Measurements from ENCODE around the gene ACIN1. TPM values are rescaled to one million over a fixed set of nuclear protein-coding genes. Genes with fewer than 3 reads are reported as not detected.

The ACIN1 gene
- total and polyA plus RNA-seq, 2 experiments from 2014 or later, result 76.1 to 172 TPM

DNA sequence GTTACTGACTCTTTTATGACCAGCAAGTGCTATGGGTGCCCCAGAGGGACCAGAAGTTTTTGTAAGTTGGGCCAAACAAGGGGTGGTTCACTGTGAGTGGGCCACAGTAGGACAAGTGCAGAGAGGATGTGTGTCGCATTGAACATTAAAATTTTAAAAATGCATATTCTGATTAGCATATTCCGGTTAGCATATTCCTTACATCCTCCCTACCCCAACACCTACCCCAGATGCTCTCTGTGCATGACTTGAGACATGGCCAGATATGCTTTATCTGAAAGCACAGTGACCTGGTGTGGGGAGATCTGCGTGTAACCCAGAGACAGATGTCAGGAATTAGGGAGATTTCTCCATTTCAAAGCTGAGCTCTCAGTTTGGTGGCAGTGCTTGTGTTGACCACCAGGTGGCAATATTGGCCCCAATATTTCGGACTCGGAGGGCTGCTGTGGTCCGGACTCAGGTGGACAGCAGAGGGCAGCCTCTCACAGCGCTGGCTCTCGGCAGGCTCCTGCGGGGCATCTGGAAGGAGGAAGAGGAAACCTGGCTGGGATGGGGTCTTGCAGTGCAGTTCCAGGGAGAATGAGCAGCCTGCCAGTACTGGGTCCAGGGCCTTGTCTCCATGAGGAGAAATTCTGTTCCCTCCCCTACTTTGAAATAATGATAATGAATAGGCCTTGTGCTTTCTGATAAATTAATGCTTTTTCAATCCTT lies 25.8 kb upstream of the ACIN1 start:
- no peaks in the 10 kb centered on the region; the same call in 1 of the 2 replicates for H3F3A ChIP-seq (replicated peaks; ENCODE audit: low read depth)
- ATAC-seq (peak; percentile 87), DNase-seq (ENCODE audit: low spot score) (peak; percentile 95)
- H3K27ac ChIP-seq (ENCODE audit: low read depth), result no peak overlapping the region
- H3K36me3 Mint-ChIP-seq (ENCODE audit: low read depth), result no peaks in the 10 kb centered on the region; the same call in 1 of the 3 replicates
- peaks cover 40% of the 10 kb centered on the region for H3K4me1 ChIP-seq (ENCODE audit: insufficient read depth)
- peaks cover 22% of the 10 kb centered on the region for H3K27me3 Mint-ChIP-seq (ENCODE audit: insufficient read depth, low read depth, poor library complexity)
- TF ChIP-seq, protein P1, sequence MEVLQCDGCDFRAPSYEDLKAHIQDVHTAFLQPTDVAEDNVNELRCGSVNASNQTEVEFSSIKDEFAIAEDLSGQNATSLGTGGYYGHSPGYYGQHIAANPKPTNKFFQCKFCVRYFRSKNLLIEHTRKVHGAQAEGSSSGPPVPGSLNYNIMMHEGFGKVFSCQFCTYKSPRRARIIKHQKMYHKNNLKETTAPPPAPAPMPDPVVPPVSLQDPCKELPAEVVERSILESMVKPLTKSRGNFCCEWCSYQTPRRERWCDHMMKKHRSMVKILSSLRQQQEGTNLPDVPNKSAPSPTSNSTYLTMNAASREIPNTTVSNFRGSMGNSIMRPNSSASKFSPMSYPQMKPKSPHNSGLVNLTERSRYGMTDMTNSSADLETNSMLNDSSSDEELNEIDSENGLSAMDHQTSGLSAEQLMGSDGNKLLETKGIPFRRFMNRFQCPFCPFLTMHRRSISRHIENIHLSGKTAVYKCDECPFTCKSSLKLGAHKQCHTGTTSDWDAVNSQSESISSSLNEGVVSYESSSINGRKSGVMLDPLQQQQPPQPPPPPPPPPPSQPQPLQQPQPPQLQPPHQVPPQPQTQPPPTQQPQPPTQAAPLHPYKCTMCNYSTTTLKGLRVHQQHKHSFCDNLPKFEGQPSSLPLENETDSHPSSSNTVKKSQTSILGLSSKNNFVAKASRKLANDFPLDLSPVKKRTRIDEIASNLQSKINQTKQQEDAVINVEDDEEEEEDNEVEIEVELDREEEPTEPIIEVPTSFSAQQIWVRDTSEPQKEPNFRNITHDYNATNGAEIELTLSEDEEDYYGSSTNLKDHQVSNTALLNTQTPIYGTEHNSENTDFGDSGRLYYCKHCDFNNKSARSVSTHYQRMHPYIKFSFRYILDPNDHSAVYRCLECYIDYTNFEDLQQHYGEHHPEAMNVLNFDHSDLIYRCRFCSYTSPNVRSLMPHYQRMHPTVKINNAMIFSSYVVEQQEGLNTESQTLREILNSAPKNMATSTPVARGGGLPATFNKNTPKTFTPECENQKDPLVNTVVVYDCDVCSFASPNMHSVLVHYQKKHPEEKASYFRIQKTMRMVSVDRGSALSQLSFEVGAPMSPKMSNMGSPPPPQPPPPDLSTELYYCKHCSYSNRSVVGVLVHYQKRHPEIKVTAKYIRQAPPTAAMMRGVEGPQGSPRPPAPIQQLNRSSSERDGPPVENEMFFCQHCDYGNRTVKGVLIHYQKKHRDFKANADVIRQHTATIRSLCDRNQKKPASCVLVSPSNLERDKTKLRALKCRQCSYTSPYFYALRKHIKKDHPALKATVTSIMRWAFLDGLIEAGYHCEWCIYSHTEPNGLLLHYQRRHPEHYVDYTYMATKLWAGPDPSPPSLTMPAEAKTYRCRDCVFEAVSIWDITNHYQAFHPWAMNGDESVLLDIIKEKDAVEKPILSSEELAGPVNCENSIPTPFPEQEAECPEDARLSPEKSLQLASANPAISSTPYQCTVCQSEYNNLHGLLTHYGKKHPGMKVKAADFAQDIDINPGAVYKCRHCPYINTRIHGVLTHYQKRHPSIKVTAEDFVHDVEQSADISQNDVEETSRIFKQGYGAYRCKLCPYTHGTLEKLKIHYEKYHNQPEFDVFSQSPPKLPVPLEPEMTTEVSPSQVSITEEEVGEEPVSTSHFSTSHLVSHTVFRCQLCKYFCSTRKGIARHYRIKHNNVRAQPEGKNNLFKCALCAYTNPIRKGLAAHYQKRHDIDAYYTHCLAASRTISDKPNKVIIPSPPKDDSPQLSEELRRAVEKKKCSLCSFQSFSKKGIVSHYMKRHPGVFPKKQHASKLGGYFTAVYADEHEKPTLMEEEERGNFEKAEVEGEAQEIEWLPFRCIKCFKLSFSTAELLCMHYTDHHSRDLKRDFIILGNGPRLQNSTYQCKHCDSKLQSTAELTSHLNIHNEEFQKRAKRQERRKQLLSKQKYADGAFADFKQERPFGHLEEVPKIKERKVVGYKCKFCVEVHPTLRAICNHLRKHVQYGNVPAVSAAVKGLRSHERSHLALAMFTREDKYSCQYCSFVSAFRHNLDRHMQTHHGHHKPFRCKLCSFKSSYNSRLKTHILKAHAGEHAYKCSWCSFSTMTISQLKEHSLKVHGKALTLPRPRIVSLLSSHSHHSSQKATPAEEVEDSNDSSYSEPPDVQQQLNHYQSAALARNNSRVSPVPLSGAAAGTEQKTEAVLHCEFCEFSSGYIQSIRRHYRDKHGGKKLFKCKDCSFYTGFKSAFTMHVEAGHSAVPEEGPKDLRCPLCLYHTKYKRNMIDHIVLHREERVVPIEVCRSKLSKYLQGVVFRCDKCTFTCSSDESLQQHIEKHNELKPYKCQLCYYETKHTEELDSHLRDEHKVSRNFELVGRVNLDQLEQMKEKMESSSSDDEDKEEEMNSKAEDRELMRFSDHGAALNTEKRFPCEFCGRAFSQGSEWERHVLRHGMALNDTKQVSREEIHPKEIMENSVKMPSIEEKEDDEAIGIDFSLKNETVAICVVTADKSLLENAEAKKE (CRISPR knock-in tag; IDR thresholded peaks at IDR 0.05), result no peak
- TF ChIP-seq, protein P2, sequence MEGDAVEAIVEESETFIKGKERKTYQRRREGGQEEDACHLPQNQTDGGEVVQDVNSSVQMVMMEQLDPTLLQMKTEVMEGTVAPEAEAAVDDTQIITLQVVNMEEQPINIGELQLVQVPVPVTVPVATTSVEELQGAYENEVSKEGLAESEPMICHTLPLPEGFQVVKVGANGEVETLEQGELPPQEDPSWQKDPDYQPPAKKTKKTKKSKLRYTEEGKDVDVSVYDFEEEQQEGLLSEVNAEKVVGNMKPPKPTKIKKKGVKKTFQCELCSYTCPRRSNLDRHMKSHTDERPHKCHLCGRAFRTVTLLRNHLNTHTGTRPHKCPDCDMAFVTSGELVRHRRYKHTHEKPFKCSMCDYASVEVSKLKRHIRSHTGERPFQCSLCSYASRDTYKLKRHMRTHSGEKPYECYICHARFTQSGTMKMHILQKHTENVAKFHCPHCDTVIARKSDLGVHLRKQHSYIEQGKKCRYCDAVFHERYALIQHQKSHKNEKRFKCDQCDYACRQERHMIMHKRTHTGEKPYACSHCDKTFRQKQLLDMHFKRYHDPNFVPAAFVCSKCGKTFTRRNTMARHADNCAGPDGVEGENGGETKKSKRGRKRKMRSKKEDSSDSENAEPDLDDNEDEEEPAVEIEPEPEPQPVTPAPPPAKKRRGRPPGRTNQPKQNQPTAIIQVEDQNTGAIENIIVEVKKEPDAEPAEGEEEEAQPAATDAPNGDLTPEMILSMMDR (conservative IDR thresholded peaks at IDR 0.05; ENCODE audit: low read depth in 2 of 2), result peak; percentile 100
- TF ChIP-seq, protein P3, sequence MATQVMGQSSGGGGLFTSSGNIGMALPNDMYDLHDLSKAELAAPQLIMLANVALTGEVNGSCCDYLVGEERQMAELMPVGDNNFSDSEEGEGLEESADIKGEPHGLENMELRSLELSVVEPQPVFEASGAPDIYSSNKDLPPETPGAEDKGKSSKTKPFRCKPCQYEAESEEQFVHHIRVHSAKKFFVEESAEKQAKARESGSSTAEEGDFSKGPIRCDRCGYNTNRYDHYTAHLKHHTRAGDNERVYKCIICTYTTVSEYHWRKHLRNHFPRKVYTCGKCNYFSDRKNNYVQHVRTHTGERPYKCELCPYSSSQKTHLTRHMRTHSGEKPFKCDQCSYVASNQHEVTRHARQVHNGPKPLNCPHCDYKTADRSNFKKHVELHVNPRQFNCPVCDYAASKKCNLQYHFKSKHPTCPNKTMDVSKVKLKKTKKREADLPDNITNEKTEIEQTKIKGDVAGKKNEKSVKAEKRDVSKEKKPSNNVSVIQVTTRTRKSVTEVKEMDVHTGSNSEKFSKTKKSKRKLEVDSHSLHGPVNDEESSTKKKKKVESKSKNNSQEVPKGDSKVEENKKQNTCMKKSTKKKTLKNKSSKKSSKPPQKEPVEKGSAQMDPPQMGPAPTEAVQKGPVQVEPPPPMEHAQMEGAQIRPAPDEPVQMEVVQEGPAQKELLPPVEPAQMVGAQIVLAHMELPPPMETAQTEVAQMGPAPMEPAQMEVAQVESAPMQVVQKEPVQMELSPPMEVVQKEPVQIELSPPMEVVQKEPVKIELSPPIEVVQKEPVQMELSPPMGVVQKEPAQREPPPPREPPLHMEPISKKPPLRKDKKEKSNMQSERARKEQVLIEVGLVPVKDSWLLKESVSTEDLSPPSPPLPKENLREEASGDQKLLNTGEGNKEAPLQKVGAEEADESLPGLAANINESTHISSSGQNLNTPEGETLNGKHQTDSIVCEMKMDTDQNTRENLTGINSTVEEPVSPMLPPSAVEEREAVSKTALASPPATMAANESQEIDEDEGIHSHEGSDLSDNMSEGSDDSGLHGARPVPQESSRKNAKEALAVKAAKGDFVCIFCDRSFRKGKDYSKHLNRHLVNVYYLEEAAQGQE (IDR thresholded peaks at IDR 0.05; ENCODE audit: unreplicated experiment), result no peak
- H3K27me3 ChIP-seq (ENCODE audit: insufficient read depth), result no peaks in the 10 kb centered on the region
- 0 out of 2 replicates have a peak overlapping the region, but pooled peaks have one; percentile 40 for H3K27ac Mint-ChIP-seq
- no peak overlapping the region for H2AFZ ChIP-seq
- H3K4me2 ChIP-seq, result no peak overlapping the region
- H4K20me1 ChIP-seq (replicated peaks; ENCODE audit: insufficient read depth), result no peaks in the 10 kb centered on the region
- peaks cover 55% of the 10 kb centered on the region for H3K4me1 Mint-ChIP-seq
- no peak overlapping the region for H3K4me3 ChIP-seq
- H3K9me3 Mint-ChIP-seq, result no peaks in the 10 kb centered on the region; the same call in 2 of the 3 replicates
- H3K9me2 ChIP-seq (ENCODE audit: insufficient read depth), result no peaks in the 10 kb centered on the region
- peak overlapping the region; percentile 6; the same call in 1 of the 3 replicates for H3K4me3 Mint-ChIP-seq
- no peaks in the 10 kb centered on the region for H3K36me3 ChIP-seq (ENCODE audit: insufficient read depth)
- H3K79me2 ChIP-seq (replicated peaks; ENCODE audit: insufficient read depth), result no peaks in the 10 kb centered on the region

All from GM23338 (cell line).